DMS153 treated with DMSO at 0.1 percent for 48 hours (cell line): ENCODE measurements around the gene ZFYVE28.

ENCODE experiments used
- DNase-seq: peaks from one replicate; lab custom pipeline; 2025; ENCODE audit not compliant: unreplicated experiment; lab: John Stamatoyannopoulos, UW

ZFYVE28 gene

DNA sequence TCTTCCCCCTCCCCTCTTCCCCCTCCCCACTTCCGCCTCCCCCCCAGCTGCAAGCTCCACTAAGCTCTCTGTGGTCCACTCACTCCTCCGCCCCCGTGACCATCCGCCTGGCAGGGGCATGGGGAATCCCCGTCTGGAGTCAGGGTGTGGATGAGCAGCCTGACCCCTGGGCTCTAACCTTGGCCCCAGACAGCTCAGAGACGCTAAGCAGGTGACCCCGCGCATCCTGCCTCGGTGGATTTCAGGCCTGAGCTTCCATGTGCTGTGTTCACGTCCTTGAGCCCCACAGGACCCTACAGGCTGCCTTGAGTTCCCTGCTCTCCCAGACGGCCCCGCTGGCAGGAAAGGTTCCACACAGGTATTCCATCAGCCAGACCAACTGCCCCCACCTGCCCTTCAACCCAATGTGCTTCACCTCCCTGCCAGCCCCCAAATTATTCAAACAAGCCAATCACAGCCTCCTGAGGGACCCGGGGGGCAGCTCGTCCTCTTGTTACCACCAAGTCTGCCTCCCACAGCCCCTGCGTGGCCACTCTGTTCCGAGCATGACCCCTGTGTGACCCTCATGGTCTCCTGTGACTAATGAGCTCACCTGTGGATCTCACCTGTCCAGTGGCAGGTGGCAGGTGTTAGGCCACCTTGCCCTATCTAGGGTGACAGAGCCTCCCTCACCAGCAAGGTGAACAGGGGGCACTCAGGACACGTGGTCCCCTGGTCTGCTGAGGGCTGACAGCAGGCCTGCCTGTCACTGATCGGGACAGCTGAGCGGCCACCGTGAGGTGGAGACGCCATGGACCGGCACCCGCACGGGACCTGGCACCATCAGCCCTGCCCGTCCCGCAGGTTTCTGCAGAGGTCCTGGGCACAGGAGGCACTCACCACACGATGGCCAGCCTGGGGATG is 83.4 kb downstream of the ZFYVE28 start:
- DNase-seq: no peak

DNA sequence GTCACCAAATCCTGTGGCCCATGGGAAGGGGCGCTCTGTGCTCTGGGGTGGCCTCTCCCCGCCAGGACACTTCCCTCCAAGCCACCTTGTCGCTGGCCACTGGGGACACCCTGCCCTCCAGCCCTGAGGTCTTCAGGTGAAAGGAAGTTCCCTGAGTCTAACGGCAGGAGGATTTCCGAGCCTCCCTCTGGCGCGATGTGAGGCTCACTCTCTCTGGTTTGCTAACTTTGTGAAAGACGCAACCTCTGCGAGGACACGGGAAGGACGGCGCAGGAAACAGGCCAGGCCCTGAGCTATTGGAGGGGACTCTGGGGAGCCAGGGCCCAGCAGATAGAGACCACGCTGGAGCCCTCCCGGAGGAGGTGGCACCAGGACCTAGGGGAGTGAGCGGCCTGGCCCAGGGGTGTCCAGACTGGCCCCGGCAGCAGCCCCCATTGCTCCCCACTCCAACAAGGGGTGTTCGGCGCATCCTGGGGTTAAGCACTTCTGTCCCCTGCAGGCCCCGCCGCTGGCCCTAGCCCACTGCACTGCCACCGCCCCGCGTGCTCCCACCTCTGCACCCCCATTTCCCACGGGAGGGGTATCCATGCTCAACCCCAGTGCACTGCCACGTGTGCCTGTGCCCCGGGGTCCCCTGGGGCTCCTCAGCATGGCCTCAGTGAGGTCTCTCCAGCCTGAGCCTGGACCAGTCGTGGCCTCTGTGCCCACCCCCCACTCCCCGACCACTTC is 84.4 kb downstream of the ZFYVE28 start:
- no peak for DNase-seq

DNA sequence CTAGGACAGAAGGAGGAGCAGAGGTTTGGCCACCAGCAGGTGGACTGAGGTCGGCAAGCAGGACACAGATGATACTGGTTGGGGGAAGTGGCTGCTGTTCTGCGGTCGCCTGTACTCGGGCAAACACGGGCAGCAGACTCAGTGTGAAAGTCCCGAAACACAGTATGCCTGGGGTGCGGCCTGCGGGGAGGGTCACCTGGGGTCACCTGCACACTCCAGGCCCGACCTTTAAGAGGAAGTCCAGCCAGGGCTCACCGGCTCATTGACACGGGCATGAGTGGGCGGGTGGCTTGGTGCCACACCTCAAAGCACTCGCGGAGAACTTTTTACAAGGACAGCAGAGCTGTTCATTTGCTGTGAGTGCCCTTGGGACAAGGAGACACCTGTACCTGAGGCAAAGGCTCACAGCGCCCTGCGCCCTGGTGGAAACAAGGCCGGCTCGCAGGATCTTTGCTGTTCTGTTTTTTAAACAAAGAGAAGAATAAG is 85.0 kb downstream of the ZFYVE28 start:
- no peak for DNase-seq

DNA sequence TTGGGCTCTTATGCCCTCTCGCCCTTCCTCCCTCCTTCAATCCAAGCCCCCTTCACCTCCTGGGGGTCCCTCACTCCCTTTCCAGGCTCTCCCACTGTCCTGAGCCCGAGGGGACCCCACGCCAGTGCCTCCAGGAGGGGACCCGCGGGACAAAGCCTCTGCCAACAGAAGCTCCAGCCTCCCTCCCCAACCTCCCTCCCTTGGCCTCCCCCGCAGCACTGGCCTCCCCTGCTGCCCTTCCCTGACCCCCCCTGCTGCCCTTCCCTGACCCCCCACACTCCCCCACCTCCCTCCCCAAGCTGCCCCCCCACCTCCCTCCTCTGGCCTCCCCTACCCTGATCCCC is 85.5 kb downstream of the ZFYVE28 start:
- no peak for DNase-seq

DNA sequence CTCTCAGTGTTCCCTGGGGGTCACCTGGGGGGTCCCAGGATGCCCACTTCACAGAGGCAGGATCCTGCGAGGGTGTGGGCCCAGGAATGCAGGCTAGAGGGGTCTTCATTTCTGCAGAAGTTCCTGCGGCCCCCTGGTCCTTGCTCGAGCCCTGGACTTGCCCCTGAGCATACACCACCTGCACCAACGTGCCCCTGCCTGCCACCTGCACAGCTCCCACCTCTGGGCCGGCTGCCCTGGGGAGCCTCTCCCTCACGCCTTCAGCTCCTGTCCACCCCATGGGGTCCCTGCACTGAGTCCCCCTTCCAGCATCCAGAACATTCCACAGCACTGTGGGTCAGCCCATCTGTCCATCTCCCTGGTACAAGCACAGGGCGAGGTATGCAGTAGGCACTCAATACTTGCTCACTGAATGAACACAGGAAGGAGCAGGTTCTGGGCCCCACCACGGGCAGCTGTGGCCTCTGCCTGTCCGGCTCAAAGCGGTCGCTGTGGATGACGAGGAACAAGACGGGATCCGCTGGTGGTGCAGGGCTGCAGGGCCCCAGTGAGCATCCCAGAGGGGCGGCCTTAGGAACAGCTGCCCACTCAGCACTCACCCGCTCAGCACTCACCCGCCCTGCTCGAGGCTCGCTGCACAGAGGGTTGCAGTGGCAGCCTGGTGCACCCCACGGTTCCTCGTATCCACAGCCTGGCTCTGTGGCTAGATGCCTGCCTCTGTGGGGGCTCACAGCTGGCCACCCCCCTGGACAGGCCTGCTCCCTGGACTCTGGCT is 86.1 kb downstream of the ZFYVE28 start:
- no peak for DNase-seq

DNA sequence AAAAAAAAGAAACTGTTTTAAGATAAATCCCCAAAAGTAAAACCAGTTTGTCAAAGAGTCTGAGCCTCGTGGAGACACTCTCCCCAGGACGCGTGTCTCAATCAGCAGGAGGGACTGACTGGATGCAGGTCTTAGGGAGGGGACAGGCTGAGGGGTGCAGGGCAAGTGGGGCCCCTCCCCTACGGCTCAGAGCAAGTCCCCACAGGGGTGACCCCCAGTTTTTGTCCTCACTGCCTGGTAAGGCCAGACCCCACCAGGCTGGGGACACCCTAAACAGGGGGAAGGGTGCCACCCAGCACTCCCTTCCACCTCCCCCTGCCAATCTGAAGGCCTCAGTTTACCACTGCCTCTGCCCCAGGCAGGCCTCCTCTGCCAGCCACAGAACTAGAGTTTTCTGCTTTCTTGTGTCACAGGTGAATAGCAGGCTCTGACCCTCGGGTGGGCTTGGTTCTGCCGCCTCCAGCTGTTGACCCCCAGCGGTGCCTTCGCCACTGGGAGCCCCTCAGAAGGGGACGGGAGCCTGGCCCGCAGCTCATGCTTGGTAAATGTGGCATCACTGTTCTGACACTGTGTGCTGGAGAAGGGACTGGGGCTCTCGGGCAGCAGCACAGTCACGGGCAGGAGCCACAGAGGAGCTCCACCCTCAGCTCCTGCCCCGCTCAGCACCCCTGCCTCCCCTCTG is 86.8 kb downstream of the ZFYVE28 start:
- DNase-seq: no peak

DNA sequence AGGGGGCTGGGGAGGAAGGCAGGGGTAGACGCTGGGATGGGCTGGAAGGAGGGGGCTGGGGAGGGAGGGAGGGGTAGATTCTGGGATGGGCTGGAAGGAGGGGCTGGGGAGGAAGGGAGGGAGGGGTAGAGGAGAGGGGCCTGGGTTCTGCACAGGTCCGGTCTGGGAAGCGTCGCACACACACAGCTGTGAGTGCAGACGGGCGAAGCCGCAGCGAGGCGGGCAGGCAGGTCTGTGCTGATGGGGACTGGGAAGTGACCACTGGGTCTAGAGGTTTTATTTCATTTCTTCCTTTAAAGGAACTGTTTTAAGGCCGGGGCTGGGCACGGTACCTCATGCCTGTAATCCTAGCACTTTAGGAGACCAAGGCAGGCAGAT is 87.4 kb downstream of the ZFYVE28 start:
- DNase-seq: no peak

DNA sequence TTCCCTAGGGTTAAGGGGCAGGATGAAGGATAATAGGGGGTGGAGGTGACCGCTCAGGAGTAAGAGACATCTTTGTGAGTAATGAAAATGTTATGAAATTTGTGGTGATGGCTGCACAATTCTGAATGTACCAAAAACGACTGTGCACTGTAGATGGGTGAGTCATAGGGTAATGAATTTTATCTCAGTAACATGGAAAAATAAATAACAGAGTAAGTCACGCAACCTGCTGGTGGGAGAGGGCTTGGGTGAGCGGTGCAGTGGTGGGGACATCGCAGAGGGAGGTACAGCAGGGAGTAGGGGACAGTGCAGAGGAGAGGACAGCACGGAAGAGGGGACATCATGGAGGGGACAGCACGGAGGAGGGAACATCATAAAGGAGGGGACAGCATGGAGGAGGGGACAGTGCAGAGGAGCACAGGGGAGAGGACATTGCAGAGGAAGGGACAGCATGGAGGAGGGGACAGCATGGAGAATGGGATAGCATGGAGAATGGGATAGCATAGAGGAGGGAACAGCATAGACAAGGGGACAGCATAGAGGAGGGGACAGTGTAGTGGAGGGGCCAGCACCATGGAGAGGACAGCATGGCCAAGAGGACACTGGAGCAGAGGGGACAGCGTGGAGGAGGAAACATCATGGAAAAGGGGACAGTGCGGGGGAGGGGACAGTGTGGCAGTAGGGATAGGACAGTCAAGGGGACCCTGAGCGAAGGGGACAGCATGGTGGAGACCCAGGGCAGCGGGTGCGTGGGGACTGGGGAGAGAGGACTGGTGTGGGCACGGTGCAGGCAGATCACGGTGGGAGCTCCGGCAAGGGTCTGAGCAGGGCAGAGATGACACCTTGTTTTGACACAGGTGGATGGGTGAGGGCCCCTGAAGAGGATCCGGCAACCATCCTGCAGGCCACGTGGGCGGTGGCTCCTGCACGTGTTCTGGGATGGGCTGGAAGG is 88.1 kb downstream of the ZFYVE28 start:
- DNase-seq: no peak

DNA sequence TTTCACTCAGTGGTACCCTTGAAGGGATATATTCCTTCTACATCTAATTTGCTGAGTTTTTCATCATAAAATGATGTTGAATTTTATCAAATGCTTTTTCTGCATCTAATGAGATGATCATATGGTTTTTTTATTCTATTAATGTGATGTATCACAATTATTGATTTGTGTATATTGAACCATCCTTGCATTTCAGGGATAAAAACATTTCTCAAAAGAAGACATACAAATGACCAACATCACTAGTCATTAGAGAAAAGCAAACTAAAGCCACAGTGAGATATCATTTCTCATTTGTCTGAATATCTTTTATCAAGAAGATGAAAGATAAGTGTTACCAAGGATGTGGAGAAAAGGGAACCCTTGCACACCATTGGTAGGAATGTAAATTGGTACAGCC is 90.9 kb downstream of the ZFYVE28 start:
- no peak for DNase-seq

DNA sequence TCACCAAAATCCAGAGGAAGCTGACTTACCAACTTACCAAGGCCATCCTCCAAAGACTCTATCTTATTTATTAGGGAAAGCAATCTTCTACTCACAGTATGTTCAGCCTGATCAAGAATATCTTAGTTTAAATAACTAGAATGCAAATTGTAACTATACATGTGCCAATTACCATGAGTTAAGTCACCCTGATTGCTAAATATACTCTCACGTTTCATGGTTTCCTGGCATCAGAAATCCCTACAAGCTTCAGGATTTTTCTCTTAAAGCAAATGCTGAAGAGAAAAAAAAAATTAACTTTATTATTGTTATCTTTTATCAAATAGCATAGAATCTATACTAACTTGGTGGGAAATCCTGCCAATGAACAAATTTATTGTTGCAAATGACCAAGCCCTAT is 93.6 kb downstream of the ZFYVE28 start:
- DNase-seq: no peak

DNA sequence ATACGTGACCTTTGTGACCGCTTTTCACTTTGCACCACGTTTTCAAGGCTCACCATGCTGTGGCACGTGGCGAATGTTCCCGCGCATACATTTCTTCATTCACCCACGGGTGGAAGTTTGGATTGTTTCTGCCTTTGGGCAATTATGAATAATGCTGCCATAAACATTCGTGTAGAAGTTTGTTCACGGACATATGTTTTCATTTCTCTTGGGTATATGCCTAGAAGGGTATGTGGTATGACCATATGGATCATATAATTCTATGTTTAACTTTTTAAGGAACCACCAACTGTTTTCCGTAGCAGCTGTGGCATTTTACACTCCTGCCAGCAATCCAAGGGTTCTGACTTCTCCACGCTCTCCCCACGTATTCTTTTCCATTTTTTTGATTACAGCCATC is 95.6 kb downstream of the ZFYVE28 start:
- no peak for DNase-seq

DNA sequence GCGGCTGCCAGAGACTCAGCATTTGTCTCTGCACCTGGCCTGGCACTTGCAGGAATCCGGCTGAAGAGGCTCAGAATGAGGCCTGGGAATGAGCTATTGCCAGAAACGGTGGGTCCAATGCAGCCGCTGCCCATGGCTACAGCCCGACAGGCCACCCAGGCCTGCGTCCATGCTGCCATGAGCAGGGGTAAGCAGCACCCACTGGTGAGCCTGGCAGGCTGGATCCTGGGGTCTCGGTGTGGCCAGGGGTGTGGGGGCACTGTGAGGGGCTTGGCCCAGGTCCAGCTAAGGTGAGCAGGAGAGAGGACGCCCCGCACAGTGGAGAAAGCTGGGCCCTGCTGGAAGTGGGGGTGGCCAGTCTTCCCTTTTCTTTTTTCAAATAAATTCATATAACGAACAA is 96.2 kb downstream of the ZFYVE28 start:
- DNase-seq: no peak

DNA sequence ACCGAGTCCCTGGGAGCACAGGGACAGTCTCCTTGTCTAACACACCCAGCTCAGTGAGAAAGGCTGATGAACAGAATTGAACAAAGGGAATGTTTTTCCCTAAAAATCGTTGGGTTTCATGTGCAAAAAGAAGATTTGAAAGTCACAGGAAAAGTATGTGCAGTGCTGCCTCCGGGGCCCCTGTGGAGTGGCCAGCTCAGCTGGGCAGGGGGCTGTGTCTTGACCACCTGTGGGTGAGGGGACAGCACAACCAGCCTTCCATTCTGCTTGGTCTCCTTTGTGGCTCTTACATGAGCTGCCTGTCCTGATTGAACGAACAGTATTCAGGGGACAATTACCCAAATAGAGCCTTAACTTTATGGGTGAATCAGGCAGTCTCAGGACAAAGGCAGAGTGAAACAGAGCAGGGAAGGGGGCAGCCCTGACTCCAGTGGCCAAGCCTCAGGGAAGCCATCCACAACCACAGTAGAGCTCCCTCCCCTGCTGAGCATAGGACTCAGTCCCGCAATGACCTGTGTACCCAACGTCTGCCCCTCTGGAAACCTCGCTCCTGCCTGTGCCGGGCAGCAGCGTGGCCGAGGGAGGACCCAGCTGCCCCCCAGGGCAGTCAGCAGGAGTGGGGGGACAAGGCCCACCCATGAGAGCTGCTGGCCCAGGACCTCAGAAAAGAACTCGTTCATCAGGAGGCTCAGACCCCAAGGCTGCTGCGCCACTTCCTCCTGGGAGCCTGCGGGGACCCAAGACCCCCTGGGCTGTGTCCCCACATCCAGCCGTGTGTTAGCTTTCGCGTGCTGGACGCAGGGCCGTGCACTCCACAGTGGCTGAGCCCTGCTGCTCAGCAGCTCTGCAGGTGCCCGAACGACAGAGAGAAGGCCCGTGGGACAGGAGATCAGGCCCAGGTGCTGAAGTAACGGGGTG is 96.9 kb downstream of the ZFYVE28 start:
- no peak for DNase-seq

DNA sequence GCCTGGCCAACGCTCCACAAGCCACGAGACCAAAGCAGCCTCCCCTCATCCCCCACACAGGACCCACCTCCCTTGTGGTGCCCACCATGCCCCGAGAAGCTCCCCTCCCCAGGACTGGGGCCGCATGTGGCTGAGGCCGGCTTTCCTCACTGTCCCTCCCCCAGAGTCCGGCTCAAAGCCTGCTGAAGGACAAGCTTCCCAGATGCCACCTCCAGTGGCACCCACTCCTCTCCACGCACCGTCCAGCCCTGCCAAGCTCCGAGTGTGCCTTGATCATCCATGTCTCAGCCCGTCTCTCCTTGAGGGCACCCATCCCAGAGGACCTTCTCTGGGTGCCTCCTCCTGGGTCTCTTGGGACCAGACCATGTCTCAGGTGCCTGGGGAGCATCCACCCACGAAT is 97.7 kb downstream of the ZFYVE28 start:
- no peak for DNase-seq

DNA sequence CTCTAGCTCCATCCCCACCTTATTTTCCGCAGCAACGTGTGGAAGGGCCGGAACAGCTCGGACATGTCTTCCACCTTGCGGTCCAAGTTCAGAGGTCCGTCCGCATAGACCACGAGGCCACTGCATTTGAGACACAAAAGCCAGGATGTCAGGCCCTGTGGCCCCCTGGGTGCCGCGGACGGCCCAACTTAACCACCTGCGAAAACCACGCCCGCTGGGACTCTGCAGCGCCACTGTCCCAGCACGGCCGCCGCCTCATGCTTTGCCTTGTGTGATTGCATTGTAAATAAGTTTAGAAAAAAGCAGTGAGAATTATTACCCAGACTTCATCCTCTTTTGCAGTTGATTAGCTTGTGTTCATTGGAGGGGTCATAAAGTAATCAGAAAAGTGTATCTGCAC is 98.3 kb downstream of the ZFYVE28 start:
- no peak for DNase-seq

DNA sequence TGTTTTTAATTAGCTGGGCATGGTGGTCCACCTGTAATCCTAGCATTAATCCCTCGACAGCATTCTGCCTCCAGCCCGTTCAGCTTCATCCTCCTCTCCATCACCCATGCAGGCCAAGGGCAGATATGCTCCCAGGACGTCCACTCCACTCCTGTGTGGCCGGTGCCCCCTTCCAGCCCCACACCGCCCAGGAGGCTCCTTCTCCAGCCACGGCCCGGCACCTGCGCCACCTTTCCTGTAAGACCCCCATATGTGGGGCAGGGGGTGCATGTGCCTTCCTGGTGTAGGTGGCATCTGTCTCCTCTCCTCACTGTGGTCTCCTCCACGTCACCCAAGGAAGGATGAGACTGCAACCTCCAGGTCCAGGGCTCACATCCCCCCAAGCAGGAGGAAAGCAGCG is 99.6 kb downstream of the ZFYVE28 start:
- no peak for DNase-seq

DNA sequence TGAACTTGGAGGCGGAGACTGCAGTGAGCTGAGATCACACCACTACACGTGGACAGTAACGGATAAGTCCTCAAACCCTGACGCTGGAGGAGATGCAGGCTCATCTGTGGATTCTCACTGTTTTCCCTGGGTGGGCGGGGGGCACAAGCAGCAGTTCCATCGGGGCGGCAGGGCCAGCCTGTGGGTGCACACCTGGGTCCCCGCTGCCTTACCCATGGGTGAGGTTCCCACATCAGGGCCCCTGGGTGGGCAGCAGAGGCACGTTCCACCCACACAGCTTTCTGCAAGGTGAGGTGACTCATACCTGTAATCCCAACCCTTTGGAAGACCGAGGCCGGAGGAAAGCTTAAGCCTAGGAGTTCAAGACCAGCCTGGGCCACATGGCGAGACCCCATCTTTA is 100.0 kb downstream of the ZFYVE28 start:
- DNase-seq: no peak

DNA sequence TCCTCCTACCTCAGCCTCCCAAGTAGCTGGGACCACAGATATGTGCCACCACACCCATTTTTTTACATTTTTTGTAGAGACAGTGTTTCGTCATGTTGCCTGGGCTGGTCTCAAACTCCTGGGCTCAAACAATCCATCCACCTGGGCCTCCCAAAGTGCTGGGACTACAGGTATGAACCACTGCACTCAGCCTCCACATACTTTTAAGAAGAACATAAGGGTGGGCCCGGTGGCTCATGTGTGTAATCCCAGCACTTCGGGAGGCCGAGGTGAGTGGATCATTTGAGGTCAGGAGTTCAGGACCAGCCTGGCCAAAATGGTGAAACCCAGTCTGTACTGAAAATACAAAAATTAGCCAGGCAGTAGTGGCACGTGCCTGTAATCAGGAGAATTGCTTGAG is 105.1 kb downstream of the ZFYVE28 start:
- no peak for DNase-seq
